HTR-8/SVneo (cell line): ENCODE measurements around the gene CREB3L1.

Source experiments
- DNase-seq: peaks from one replicate; pipeline ENCODE4 v3.0.0; 2011; ENCODE audit warnings: low spot score, mixed read lengths; ENCODE audit not compliant: insufficient read length
- FAIRE-seq: peaks from 2 replicates; lab custom pipeline; 2011; peaks lifted over from hg19 to GRCh38; lab: Jason Lieb, UNC

CREB3L1 gene

DNA sequence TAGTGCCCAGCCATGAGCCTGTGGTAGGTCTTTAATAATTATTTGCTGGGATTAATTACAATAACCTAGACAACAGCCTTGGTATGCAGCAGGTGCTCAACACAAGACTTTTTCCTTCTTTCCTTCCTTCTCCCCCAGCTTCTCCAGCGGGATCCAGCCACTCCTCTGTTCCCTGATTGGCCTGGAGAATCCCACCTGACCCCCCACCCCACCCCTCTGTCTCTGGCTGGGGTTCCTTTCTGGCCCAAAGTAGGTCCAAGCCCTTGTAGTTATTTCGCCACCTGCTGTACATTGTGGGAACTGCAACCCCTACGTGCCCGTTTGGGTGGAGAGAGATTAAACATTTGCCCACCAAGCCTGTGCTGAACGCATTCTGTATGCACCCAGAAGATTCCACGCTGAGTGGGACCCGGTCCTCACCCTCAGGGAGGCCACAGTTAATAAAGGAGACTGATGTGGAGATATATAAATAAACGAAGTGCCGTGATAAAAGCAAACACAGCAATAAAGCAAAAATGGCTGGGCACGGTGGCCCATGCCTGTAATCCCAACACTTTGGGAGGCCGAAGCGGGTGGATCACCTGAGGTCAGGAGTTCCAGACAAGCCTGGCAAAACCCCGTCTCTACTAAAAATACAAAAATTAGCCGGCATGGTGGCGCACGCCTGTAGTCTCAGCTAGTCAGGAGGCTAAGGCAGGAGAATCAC, 37.7 kb downstream of the CREB3L1 start:
- DNase-seq (peak; percentile 89), FAIRE-seq (no peak)

DNA sequence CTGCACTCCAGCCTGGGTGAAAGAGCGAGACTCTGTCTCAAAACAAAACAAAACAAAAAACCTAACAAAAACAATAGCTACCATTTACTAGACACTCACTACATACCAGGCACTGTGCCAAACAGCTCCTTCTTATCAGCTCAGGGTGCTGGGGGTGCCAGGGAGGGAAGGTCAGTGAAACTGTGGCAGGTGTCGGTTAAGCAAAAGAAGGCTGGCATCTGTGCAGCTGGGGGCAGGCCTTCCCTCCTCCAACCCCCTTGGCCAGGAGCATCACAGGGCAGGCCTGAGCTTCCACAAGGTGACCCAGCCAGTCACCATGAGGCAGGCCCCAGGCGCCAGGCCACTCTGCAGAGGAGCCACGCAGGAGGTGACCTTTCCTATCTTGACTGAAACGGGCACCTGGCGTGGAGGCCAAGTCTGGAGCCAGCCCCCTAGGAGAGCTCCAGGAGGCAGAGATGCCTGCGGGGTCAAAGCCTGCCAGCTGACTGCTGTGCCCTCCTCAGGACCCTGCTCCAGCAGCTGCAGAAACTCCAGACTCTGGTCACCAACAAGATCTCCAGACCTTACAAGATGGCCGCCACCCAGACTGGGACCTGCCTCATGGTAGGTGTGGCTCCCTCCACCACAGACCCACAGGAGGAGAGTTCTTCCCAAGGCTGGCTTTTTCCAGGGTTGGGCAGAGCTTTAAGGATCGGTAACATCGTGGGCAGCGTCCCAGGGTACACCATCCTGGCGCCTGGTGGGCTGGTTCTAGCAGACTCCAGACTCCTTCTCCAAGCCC, 38.5 kb downstream of the CREB3L1 start:
- DNase-seq (no peak), FAIRE-seq (no peak)

DNA sequence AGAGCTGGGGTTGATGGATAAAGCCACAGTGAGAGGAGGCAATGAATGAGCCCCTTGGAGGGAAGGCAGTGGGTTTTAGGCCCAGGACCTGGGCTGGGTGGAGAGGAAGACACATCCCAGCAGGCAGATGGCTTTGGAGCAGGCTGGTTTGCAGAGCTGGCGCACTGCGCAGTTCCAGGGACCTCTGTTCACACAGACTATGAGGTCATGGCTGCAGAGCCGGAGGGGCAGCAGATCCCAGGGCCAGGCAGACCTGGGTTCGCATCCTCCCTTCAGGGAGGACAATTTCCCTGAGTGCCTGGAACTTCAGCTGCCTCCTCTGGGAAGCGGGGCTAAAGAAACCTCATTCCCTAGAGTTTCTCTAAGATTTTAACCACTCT, 41.6 kb downstream of the CREB3L1 start:
- DNase-seq = no peak
- FAIRE-seq = no peak

DNA sequence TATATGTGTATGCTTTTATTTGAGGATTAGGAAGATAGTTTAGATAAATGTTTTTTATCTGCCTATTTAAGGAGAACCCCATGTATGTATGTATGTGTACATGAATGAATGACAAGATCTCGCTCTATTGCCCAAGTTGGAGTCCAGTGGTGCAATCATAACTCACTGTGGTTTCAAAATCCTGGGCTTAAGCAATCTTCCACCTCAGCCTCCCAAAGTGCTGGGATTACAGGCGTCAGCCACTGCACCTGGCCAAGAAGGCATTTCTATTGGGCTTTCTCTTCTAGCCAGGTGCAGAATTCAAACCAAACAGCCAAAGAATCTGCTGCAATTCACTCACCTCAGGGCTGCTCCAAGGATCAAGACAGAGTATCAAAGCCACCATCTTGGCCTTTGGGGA, 44.3 kb downstream of the CREB3L1 start:
- no peak for DNase-seq
- FAIRE-seq = no peak

DNA sequence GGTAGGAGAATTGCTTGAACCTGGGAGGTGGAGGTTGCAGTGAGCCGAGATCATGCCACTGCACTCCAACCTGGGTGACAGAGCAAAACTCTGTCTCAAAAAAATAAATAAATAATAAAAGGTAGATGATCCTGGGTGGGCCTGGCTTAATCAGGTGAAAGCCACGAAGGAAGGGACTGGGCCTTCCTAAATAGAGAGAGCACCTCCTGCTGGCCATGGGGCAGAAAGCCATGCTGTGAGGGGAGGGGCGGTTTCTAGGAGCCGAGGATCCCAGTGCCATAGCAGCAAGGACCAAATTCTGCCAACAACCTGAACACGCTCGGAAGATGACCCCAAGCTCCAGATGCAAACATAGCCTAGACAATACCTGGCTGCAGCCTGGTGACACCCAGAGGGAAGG, 45.3 kb downstream of the CREB3L1 start:
- DNase-seq (no peak), FAIRE-seq (no peak)

DNA sequence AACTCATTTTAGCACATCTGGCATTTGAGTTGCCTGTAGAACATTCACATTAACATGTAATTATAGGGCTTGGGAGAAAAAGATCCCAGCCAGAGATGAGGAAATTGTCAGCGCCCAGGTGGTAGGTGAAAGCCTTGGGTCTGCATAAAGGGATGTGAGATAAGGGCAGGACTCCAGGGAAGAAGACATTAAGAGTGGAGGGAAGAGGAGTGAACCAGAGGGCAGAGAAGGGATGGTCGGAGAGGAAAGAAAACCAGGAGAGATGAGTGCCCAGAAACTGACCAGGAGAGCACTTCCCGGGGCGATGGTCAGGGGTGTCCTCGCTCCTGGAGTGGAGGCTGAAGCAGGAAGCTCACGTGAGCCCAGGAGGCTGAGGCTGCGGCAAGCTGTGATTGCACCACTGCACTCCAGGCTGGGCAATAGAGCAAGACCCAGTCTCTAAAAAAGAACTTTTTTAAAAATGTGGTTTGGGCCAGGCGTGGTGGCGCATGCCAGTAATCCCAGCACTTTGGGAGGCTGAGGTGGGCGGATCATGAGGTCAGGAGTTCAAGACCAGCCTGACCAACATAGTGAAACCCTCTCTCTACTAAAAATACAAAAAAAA, 49.5 kb downstream of the CREB3L1 start:
- no peak for DNase-seq
- no peak for FAIRE-seq

DNA sequence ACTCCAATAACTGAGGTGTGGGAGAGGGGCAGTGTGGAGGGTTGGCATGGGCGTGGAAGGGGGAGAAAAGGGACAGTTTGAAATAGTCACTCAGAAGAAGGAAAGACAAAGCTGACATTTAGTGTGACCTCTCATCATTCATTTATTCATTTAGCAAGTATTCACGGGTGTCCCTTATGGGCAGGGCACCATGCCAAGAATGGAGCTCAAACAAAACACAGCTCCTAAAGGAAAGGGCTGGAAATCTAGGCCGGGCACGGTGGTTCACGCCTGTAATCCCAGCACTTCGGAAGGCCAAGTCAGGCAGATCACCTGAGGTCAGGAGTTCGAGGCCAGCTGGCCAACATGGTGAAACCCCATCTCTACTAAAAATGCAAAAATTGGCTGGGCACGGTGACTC, 50.4 kb downstream of the CREB3L1 start:
- DNase-seq (no peak), FAIRE-seq (no peak)

DNA sequence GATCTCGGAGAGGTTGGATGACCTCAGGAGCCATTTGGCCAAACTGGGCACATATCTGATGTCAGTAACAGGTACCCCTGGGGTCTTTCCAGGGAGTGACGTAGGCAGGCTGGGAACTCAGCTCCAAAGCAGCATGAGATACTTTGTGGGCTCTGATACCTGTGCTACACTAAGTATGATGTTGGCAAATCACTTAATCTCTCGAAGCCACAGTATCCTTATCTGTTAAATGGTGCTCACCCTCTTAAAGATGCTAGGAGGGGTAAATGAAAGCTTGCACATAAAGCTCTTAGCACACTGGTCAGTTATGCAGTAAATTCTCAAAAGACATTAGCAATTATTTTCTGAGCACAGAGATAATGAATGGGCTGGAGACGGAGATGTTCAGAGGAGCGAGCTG, 52.7 kb downstream of the CREB3L1 start:
- DNase-seq (no peak), FAIRE-seq (no peak)

DNA sequence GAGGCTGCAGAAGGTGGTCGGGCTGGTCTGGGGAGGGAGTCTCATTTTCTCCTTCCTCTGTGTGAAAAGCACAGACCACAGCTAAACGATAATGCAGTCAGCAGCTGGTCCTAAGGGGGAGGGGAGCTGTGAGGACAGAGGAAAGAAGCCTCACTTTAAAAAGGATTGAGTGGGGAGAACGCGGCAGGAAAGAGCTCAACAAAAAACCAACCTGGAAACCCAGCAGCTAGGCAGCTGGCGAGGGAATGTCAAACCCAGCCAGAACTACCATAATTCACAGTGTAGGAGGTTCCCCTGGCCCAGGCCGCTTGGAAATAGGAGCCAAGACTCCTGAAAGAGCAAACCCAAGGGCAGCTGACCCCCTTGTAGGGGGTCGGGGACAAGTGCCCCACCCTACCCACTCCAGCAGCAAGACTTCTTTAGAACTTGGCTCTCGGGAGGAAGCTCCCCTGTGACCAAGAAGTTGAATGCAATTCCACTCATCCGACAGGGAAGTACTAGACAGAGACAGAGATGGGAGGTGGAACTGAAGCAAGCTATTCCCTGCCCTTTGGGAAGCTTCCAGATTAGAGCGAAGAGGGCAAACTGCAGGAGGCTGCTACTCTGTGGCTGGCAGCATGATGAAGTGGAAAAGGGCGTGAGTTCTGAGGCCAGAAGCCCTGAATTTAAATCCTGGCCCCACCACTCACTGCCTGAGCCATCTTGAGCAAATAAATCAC, 53.3 kb downstream of the CREB3L1 start:
- DNase-seq = no peak

DNA sequence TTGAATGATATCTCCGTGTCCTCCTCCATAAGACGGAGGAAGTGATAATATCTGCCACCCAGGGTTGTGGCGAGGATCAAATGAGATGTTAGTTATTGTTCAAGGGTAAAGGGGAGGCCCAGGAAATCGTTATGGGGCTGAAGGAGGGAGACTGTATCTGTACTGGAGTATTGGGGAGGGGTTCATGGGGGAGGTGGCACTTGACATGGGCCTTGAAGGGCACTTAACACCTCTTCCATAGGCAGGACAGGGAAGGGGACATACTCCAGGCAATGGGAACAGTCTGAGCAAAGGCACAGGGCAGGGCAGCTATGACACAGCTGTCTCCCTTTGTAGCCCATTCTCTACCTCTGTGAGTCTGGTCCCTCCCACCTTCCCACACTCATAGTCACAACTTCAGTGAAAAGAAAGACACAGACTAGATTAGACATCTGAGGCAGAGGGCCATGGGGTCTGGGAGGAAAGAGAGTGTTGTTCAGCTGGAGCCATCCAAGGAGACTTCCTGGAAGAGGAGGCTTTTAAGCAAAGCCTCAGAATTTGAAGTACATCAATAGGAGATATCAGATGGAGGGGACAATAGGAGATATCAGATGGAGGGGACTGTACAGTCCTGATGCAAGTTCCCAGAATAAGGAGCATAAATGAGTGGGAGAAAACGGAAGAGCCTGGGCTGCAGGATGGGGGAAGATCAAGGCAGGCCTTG, 54.0 kb downstream of the CREB3L1 start:
- FAIRE-seq (no peak), DNase-seq (no peak)

More for the DNA sequence above, 53.3 kb downstream of the CREB3L1 start:
- FAIRE-seq = no peak

DNA sequence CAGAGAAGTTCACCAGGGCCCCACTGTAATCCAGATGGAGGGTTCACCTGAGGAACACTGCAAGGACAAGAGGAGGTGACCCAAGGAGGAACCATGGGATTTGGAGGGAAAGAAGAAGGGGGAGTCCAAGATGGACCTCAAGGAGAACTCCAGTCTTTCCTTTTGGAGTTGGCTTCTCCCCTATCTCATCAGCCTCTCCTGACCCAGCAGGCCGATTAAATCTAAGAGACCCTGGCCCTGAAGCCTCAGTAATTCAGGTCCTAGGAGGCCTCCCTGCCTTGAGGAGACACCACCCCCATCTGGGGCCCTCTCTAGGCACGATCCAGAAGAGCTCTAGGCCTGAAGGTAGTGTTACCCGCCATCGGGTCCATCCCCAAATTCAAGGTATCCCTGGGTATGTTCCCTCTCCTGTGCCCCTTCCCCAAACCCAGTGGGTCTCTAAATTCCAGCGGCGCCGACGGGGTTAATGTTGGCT, 54.7 kb downstream of the CREB3L1 start:
- FAIRE-seq = no peak
- no peak for DNase-seq

DNA sequence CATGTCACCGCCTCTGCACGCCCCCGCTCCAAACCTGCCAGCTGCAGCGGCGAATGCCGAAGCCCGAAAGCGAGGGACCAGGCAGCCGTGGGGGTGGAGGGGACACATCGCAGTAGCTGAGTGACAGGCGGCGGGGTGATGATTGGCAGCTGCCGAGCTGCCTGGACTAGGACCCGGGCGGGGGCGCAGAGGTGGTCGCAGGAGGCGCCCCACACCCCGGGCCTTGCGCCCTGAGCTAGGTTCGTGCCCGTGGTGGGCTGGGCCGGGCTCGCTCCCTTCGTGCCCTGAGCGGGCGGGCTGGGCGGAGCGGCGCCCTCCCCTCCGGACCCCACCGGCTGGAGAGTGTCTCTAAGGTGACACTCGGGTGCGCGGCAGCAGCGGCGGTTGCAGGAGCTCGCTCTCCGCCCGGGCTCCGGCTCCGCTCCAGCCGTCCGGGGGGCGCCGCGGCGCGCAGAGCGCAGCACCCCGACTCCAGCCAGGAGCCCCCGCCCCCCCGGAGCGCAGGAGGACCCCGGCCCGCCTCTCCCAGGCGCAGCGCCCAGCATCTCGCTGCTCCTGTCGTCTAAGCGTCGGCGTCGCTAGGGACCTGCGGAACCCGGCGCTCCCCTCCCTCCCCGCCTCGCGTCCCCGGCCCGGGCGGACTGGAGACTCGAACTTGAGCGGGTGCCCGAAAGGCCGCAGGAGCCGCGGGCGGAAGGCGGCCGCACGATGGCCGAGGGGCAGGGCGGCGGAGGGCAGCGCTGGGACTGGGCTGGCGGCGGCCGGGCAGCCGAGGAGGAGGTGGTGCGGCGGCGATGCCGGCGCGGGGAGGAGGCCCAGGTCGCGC, 55.3 kb downstream of the CREB3L1 start:
- FAIRE-seq (no peak), DNase-seq (no peak)

DNA sequence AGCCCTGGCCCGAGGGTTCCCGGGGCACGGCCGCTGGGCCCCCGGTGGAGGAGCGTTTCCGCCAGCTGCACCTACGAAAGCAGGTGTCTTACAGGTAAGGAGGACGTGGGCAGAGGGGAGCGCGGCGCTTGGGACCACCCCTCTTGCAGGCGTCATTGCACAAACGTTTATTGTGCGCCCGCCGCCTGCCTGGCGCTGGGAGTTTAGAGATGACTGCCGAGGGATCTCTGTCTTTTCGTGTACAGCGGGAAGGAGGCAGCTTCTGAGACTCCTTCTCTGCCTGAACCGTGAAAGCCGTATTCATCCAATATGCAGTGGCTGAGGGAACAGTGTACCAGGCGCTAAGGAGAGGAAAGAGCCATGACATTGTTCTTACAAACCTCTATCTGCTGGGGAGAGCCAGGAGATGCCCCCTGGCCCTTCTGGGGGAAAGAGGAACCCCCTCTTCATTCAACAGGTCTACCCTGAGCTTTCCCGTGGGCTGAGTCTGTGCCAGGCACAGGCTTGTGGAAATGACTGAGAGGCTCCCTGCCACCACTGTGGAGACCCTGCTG, 56.0 kb downstream of the CREB3L1 start:
- DNase-seq (no peak), FAIRE-seq (no peak)

DNA sequence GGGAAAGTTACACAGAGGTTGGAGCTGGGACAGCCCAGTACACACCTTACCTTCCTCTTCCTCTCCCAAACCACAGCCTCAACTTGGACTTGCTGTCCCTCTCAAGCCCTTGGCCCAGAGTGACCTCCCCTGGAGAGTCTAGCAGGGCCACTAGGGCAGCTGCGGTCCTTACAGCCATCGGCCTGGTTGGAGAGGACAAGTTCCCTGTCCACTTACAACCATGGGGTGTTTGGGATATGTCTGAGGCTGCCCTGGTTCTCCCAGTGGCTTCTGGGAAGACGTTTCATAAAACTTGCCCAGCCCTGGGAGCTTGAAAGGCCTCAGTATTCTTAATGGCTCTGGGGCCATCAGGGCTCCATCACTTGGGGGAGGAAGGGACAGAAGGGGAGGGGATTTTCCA, 56.7 kb downstream of the CREB3L1 start:
- no peak for FAIRE-seq

DNA sequence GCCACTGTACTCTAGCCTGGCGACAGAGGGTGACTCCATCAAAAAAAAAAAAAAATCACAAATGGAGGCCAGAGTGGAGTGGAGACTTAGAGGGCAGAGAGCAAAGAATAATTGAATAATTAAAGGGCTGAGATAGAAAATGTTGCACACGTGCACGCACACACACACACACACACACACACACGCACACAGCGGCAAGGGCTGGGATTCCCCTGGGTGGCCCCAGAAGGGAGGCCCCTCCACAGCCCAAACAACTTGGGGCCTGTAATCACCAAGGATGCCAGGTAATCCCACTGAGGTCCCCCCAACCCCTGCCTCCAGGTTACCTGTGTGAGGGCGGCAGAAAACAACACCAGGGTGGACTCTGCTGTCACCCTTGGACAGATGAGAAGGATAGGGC, 57.8 kb downstream of the CREB3L1 start:
- DNase-seq (no peak), FAIRE-seq (no peak)

More for the DNA sequence above, 56.7 kb downstream of the CREB3L1 start:
- DNase-seq = no peak

DNA sequence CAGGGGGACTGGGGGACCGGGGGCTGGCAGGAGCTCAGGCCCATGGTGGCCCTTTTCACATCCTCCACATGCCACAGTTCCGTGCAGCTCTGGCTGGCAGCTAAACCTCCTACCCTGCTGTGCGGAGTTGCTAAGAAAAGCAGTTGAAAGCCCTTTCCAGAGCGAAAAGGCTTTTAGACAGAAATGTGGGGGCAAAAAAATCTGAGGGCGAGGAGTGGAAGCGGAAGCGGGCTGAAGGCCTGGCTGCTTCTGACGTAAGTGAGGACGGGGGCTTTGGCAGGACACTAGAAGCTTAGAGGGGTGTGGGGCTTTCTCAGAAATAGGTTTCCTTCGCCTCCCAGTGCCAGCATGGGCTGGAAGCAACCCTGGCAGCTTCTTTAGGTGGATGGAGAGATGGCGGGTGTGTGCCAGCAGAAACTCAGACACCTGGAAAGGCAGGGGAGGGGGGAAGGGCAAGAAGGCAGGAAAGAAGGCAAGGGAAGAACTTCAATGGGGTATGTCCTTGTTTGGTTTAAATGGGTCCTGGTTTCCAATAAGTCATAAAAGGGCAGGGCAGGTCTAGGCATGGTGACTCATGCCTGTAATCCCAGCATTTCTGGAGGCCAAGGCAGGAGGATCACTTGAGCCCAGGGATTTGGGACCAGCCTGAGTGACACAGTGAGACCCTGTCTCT, 58.6 kb downstream of the CREB3L1 start:
- DNase-seq = no peak
- no peak for FAIRE-seq

DNA sequence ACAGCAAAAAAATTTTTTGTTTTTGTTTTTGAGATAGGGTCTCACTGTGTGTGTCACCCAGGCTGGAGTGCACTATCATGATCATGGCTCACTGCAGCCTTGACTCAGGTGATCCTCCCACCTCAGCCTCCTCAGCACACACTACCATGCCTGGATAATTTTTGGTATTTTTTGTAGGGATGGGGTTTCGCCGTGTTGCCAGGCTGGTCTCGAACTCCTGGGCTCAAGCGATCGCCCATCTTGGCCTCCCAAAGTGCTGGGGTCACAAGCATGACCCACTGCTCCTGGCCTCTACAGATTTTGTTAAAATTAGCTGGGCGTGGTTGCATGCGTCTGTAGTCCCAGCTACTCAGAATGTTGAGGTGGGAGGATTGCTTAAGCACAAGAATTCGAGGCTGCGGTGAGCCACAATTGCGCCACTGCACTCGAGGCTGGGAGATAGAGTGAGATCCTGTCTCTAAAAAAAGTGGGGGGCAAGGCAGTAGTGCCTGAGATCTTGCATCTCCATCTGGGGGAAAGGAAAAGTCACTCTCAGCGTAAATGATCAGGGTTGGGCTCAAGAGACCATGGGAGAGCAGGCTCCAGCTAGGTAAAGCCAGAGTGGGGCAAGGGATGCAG, 59.2 kb downstream of the CREB3L1 start:
- FAIRE-seq (no peak), DNase-seq (no peak)
